GM23338 (cell line): ENCODE results near the gene RUNX1.

Experiments used
- CREB1 ChIP-seq: fragments of 250-450 bp; sonication (Bioruptor Pico); IDR thresholded peaks from 2 replicates; pipeline ENCODE4 v1.5.0; 2020; ENCODE audit warnings: low read depth, mild to moderate bottlenecking, moderate library complexity
- CTCF ChIP-seq, 2 experiments: fragments of 200-600 bp in 1 of 2; sonication (generic) in 1 of 2; conservative IDR thresholded peaks; 2 replicates each; pipeline versions ENCODE4 v1.5.1 to v1.6.1; 2016 to 2017; ENCODE audit warnings: antibody characterized with exemption in 2 of 2, low read depth in 2 of 2, mild to moderate bottlenecking in 2 of 2, moderate library complexity in 1 of 2
- EZH2 ChIP-seq: fragments of 200-600 bp; sonication (generic); IDR thresholded peaks from one replicate; pipeline ENCODE4 v1.8.0; 2017; ENCODE audit warnings: antibody characterized with exemption, mild to moderate bottlenecking, low read depth; ENCODE audit not compliant: unreplicated experiment
- EZH2phosphoT487 ChIP-seq: fragments of 200-600 bp; sonication (generic); IDR thresholded peaks from one replicate; pipeline ENCODE4 v1.8.1; 2018; ENCODE audit warnings: antibody characterized with exemption; ENCODE audit not compliant: unreplicated experiment
- JUNB ChIP-seq: IDR thresholded peaks from one replicate; pipeline ENCODE4 v1.6.1; 2016; ENCODE audit warnings: antibody characterized with exemption; ENCODE audit not compliant: unreplicated experiment
- POLR2AphosphoS5 ChIP-seq: IDR thresholded peaks from 2 replicates; pipeline ENCODE4 v1.6.1; 2016; ENCODE audit warnings: antibody characterized with exemption, low read depth
- REST ChIP-seq: IDR thresholded peaks from one replicate; pipeline ENCODE4 v1.6.1; 2018; ENCODE audit warnings: antibody characterized with exemption; ENCODE audit not compliant: unreplicated experiment
- ZNF114 ChIP-seq: fragments of 250-450 bp; sonication (Bioruptor Pico); IDR thresholded peaks from 2 replicates; pipeline ENCODE4 v1.5.0; 2020; ENCODE audit warnings: mild to moderate bottlenecking, moderate library complexity
- ZNF331 ChIP-seq: fragments of 250-450 bp; sonication (Bioruptor Pico); IDR thresholded peaks from 2 replicates; pipeline ENCODE4 v1.5.0; 2020; ENCODE audit warnings: low read depth, mild to moderate bottlenecking, moderate library complexity
- ZNF462 ChIP-seq: fragments of 250-450 bp; sonication (Bioruptor Pico); IDR thresholded peaks from 2 replicates; pipeline ENCODE4 v1.5.0; 2020; ENCODE audit warnings: mild to moderate bottlenecking, moderate library complexity

GRCh38 chr21:34792504-34793089 is 256.5 kb downstream of the RUNX1 start:
- TF ChIP-seq CTCF (conservative IDR thresholded peaks at IDR 0.05; ENCODE audit: low read depth in 2 of 2) (no peak), POLR2AphosphoS5 (no peak), EZH2phosphoT487 (no peak), EZH2 (no peak), JUNB (no peak), ZNF462 (CRISPR knock-in tag) (no peak), ZNF331 (CRISPR knock-in tag) (no peak), REST (no peak), CREB1 (no peak), ZNF114 (CRISPR knock-in tag) (no peak)
